Fibroblast of villous mesenchyme (primary cell): Measurements from ENCODE around the gene SART1. TPM values are rescaled to one million over a fixed set of nuclear protein-coding genes. Genes with fewer than 3 reads are reported as not detected.

Source experiments
- DNase-seq: peaks from one replicate; pipeline ENCODE4 v3.0.0-alpha.2; 2010; ENCODE audit warnings: low read depth
- H3K4me3 ChIP-seq: 2 replicates; pipeline ENCODE4 v1.5.1; 2011; ENCODE audit warnings: low read depth, mild to moderate bottlenecking, low read length
- CTCF ChIP-seq: IDR thresholded peaks from 2 replicates; pipeline ENCODE4 v1.5.1; 2012; ENCODE audit warnings: low read depth, mild to moderate bottlenecking, low read length; ENCODE audit not compliant: insufficient read depth
- total RNA-seq: library from RNA; depleted of rRNA; stranded (reverse); fragments of >200 nt; gene quantifications from 2 replicates; pipeline ENCODE4 v1.2.3, GENCODE V29; 2012

SART1 gene
- total RNA-seq, 1 donor: 25.5 TPM

GRCh38 chr11:65953471-65953870 lies 8.1 kb upstream of the SART1 start:
- no peak overlapping the region for H3K4me3 ChIP-seq
- TF ChIP-seq CTCF: no peak
- no peak for DNase-seq

GRCh38 chr11:65954771-65955170 lies 6.8 kb upstream of the SART1 start:
- no peak overlapping the region for H3K4me3 ChIP-seq
- no peak for DNase-seq
- TF ChIP-seq CTCF: no peak

DNA sequence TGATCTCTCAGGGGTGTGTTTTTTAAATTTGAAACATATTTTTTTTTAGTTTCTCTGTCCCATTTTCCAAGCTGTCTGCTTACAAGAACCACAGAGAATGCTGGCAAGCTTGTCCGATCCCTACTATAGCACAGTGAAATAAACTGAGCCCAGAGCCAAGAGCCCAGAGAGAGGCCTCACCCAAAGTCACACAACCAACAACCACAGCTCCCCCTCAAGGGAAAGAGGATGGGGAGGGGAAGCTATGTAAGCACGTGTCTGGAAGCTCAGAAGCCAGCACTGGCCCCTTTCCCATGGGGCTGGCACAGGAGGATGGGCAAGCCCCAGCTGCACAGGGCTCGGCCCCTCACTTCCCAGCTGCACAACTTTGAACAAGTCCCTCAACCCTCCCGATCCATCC lies 3.2 kb upstream of the SART1 start:
- no peak overlapping the region for H3K4me3 ChIP-seq
- DNase-seq: no peak
- no peak for TF ChIP-seq CTCF

GRCh38 chr11:65958774-65959420 lies 2.6 kb upstream of the SART1 start:
- no peak for DNase-seq
- H3K4me3 ChIP-seq: no peak overlapping the region
- no peak for TF ChIP-seq CTCF

DNA sequence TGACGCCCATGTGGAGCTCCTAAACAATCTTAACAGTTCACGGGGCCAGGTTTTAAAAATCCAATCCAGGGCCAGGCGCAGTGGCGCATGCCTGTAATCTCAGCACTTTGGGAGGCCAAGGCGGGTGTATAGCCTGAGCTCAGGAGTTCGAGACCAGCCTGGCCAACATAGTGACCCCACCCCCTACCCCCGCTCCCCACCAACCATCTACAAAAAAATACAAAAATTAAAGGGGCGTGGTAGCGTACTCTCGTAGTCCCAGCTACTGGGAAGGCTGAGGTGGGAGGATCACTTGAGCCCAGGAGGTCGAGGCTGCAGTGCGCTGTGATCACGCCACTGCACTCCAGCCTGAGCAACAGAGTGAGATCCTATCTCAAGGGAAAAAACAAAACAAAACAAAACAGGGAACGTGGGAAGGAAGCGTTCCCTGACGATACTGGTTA lies 689 bp upstream of the SART1 start:
- TF ChIP-seq CTCF: no peak
- DNase-seq: no peak
- H3K4me3 ChIP-seq: peak overlapping the region; percentile 87

GRCh38 chr11:65962141-65962564 lies 619 bp downstream of the SART1 start:
- peak overlapping the region; percentile 87 for H3K4me3 ChIP-seq
- TF ChIP-seq CTCF: no peak
- no peak for DNase-seq

- TF ChIP-seq CTCF: no peak
- no peak for DNase-seq
Observed at GRCh38 chr11:65964906-65965305, 3.4 kb downstream of the SART1 start.

More at GRCh38 chr11:65964906-65965305, 3.4 kb downstream of the SART1 start:
- no peak overlapping the region for H3K4me3 ChIP-seq
